H9 (cell line): ENCODE results near the gene KLK7. TPM values are rescaled to one million over a fixed set of nuclear protein-coding genes. Genes with fewer than 3 reads are reported as not detected.

Experiments
- DNase-seq: peaks from one replicate; pipeline ENCODE4 v3.0.0-alpha.2; 2017
- H2AFZ ChIP-seq: one replicate; pipeline ENCODE4 v1.6.1; 2013; ENCODE audit warnings: mild to moderate bottlenecking, low read length, control low read depth, moderate library complexity
- H2AK5ac ChIP-seq: 2 replicates; pipeline ENCODE4 v1.6.1; 2013; ENCODE audit warnings: low read length, control low read depth, mixed read lengths; ENCODE audit not compliant: insufficient read length
- H2BK120ac ChIP-seq: one replicate; pipeline ENCODE4 v1.6.1; 2013; ENCODE audit warnings: low read depth, mild to moderate bottlenecking, low read length, control low read depth, inconsistent platforms; ENCODE audit not compliant: poor library complexity, severe bottlenecking
- H2BK12ac ChIP-seq: 2 replicates; pipeline ENCODE4 v1.6.1; 2013; ENCODE audit warnings: low read length, control low read depth, mixed read lengths, low read depth; ENCODE audit not compliant: insufficient read length
- H2BK15ac ChIP-seq: 2 replicates; pipeline ENCODE4 v1.6.1; 2013; ENCODE audit warnings: low read depth, low read length, control low read depth
- H2BK20ac ChIP-seq: one replicate; pipeline ENCODE4 v1.6.1; 2013; ENCODE audit warnings: low read depth, mild to moderate bottlenecking, low read length, control low read depth, inconsistent platforms; ENCODE audit not compliant: poor library complexity, severe bottlenecking
- H2BK5ac ChIP-seq: 2 replicates; pipeline ENCODE4 v1.6.1; 2013; ENCODE audit warnings: low read length, control low read depth, mixed read lengths; ENCODE audit not compliant: insufficient read length
- H3K14ac ChIP-seq: 2 replicates; pipeline ENCODE4 v1.6.1; 2013; ENCODE audit warnings: low read length, control low read depth; ENCODE audit not compliant: insufficient read depth
- H3K18ac ChIP-seq: 2 replicates; pipeline ENCODE4 v1.6.1; 2013; ENCODE audit warnings: low read depth, mild to moderate bottlenecking, mixed read lengths, low read length, control low read depth; ENCODE audit not compliant: insufficient read length
- H3K23ac ChIP-seq: 2 replicates; pipeline ENCODE4 v1.6.1; 2013; ENCODE audit warnings: low read length, control low read depth, mixed read lengths, low read depth; ENCODE audit not compliant: insufficient read length
- H3K23me2 ChIP-seq: 2 replicates; pipeline ENCODE4 v1.6.1; 2013; ENCODE audit warnings: low read depth, mild to moderate bottlenecking, mixed read lengths, low read length, control low read depth; ENCODE audit not compliant: insufficient read length, poor library complexity, severe bottlenecking
- H3K27ac ChIP-seq: 2 replicates; pipeline ENCODE4 v1.5.1; 2013; ENCODE audit warnings: low read length, control low read depth, mixed read lengths, low read depth; ENCODE audit not compliant: insufficient read length
- H3K27me3 ChIP-seq: 2 replicates; pipeline ENCODE4 v1.6.1; 2013; ENCODE audit warnings: low read length, control low read depth, inconsistent platforms; ENCODE audit not compliant: insufficient read depth
- H3K4ac ChIP-seq: 2 replicates; pipeline ENCODE4 v1.6.1; 2013; ENCODE audit warnings: low read depth, mild to moderate bottlenecking, control low read depth, inconsistent platforms, low read length, moderate library complexity
- H3K4me1 ChIP-seq: 2 replicates; pipeline ENCODE4 v1.6.1; 2013; ENCODE audit warnings: low read length, control low read depth, inconsistent platforms; ENCODE audit not compliant: insufficient read depth
- H3K4me2 ChIP-seq: 2 replicates; pipeline ENCODE4 v1.6.1; 2013; ENCODE audit warnings: low read length, control low read depth, mixed read lengths; ENCODE audit not compliant: insufficient read length, insufficient read depth
- H3K56ac ChIP-seq: 2 replicates; pipeline ENCODE4 v1.6.1; 2013; ENCODE audit warnings: low read depth, mild to moderate bottlenecking, mixed read lengths, low read length, control low read depth; ENCODE audit not compliant: insufficient read length
- H3K79me1 ChIP-seq: 2 replicates; pipeline ENCODE4 v1.6.1; 2013; ENCODE audit warnings: low read depth, mild to moderate bottlenecking, moderate library complexity, low read length, control low read depth, inconsistent platforms; ENCODE audit not compliant: insufficient read depth, poor library complexity, severe bottlenecking
- H3K79me2 ChIP-seq: 2 replicates; pipeline ENCODE4 v1.6.1; 2013; ENCODE audit warnings: low read length, control low read depth, inconsistent platforms; ENCODE audit not compliant: insufficient read depth
- H3K9ac ChIP-seq: 2 replicates; pipeline ENCODE4 v1.6.1; 2013; ENCODE audit warnings: low read length, control low read depth, mixed read lengths; ENCODE audit not compliant: insufficient read length; ENCODE audit errors: extremely low read depth
- H3K9me3 ChIP-seq: one replicate; pipeline ENCODE4 v1.6.1; 2013; ENCODE audit warnings: low read depth, low read length, inconsistent platforms; ENCODE audit not compliant: control insufficient read depth
- H3T11ph ChIP-seq: one replicate; pipeline ENCODE4 v1.6.1; 2013; ENCODE audit warnings: mild to moderate bottlenecking, low read length, control low read depth, inconsistent platforms
- H4K20me1 ChIP-seq: one replicate; pipeline ENCODE4 v1.6.1; 2013; ENCODE audit not compliant: control insufficient read depth, insufficient read length, insufficient read depth
- H4K5ac ChIP-seq: 2 replicates; pipeline ENCODE4 v1.6.1; 2013; ENCODE audit warnings: low read depth, mild to moderate bottlenecking, mixed read lengths, low read length, control low read depth; ENCODE audit not compliant: insufficient read length
- H4K8ac ChIP-seq: replicated peaks from 2 replicates; pipeline ENCODE4 v1.6.1; 2013; ENCODE audit warnings: low read length, control low read depth, mixed read lengths, low read depth; ENCODE audit not compliant: insufficient read length
- H4K91ac ChIP-seq: 2 replicates; pipeline ENCODE4 v1.6.1; 2013; ENCODE audit warnings: low read depth, mild to moderate bottlenecking, moderate library complexity, mixed read lengths, low read length, control low read depth; ENCODE audit not compliant: insufficient read length
- H3K27ac Mint-ChIP-seq, 3 experiments: 2 replicates in 2 of 3; 3 replicates in 1 of 3; pipeline ENCODE4 v1.8.0; 2020 to 2021; ENCODE audit warnings: mixed read lengths in 3 of 3, mild to moderate bottlenecking in 1 of 3, moderate library complexity in 1 of 3
- H3K27me3 Mint-ChIP-seq: 2 replicates; pipeline ENCODE4 v1.8.0; 2021; ENCODE audit warnings: low read depth, mild to moderate bottlenecking, moderate library complexity, mixed read lengths
- H3K36me3 Mint-ChIP-seq, 3 experiments: 2 replicates in 2 of 3; 3 replicates in 1 of 3; pipeline ENCODE4 v1.8.0; 2020 to 2021; ENCODE audit warnings: low read depth in 3 of 3, mixed read lengths in 3 of 3; ENCODE audit not compliant: insufficient read depth in 1 of 3
- H3K4me1 Mint-ChIP-seq, 2 experiments: 2 replicates each; pipeline ENCODE4 v1.8.0; 2020; ENCODE audit warnings: mixed read lengths in 2 of 2
- H3K4me3 Mint-ChIP-seq, 2 experiments: 2 replicates in 1 of 2; 3 replicates in 1 of 2; pipeline ENCODE4 v1.8.0; 2020 to 2021; ENCODE audit warnings: mild to moderate bottlenecking in 2 of 2, mixed read lengths in 2 of 2, moderate library complexity in 1 of 2
- H3K9me3 Mint-ChIP-seq, 2 experiments: 2 replicates in 1 of 2; 3 replicates in 1 of 2; pipeline ENCODE4 v1.8.0; 2020; ENCODE audit warnings: mild to moderate bottlenecking in 2 of 2, mixed read lengths in 2 of 2, moderate library complexity in 1 of 2
- CTCF ChIP-seq: fragments of 200-600 bp; sonication (generic); conservative IDR thresholded peaks from 3 replicates; pipeline ENCODE4 v1.8.0; 2021; ENCODE audit warnings: antibody characterized with exemption, mild to moderate bottlenecking
- WGBS: extraction: QIAGEN DNeasy Blood & Tissue Kit; methylation state at CpG from one replicate; pipeline ENCODE4 v1.1.7; 2013; ENCODE audit warnings: missing lambda C conversion rate, low lambda C conversion rate, mixed read lengths; ENCODE audit not compliant: insufficient read length; ENCODE audit errors: extremely low coverage; 5-methylcytosine and 5-hydroxymethylcytosine counted together
- total RNA-seq: library from RNA; stranded (reverse); gene quantifications from 2 replicates; pipeline ENCODE4 v1.2.1, GENCODE V29; 2021

The KLK7 gene
- total RNA-seq, 1 experiment from 2014 or later = 0.52 TPM

DNA sequence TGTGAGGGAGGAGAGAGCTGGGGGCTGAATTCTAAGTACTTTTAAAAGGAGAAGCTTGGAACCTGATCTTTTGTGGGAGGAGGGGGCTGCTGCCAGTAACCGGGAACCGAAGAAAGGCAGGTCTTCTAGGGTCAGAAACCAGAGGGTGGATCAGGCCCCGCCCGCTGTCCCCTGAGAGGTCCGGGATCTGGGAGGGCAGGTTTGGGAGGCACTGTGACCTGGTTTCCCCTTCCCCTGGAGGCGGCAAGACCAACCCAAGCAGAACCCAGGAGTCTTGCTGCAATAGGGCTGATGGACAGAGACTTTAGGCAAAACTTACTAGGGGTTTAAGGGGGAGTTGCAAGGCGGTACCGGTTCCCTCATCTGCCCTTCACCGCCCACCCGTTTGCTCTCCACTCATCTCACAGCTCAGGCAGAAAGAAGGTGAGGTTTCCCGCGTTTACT is 18.4 kb upstream of the KLK7 start:
- Histone ChIP-seq H3T11ph (no peak overlapping the region), H2BK12ac (no peak overlapping the region), H4K5ac (no peak overlapping the region), H4K20me1 (no peaks in the 10 kb centered on the region), H3K9me3 (no peaks in the 10 kb centered on the region), H3K9ac (peak overlapping the region; percentile 46), H3K79me1 (no peaks in the 10 kb centered on the region), H3K4me2 (peak overlapping the region; percentile 76), H3K27ac (peak overlapping the region; percentile 14), H3K79me2 (no peaks in the 10 kb centered on the region), H3K18ac (peak overlapping the region; percentile 51), H3K56ac (no peak overlapping the region), H3K23me2 (peaks cover 6% of the 10 kb centered on the region), H2BK15ac (no peak overlapping the region), H4K8ac (no peak overlapping the region), H2BK5ac (no peak overlapping the region), H2BK120ac (no peak overlapping the region), H3K14ac (peak overlapping the region; percentile 77; the same call in 1 of the 2 replicates), H3K4me1 (0 out of 2 replicates have a peak, but pooled peaks cover 4% of the 10 kb centered on the region), H4K91ac (no peak overlapping the region), H2BK20ac (no peak overlapping the region), H3K23ac (no peak overlapping the region), H2AK5ac (no peak overlapping the region), H3K4ac (no peak overlapping the region), H2AFZ (no peak overlapping the region), H3K27me3 (no peaks in the 10 kb centered on the region)
- Mint-ChIP-seq H3K27ac (peak overlapping the region in 2 of 3 experiments; percentile 27 to 88; a peak in 4 of 7 replicates), H3K4me1 (peaks cover 25 to 37% of the 10 kb centered on the region in 2 experiments), H3K36me3 (no peaks in the 10 kb centered on the region), H3K27me3 (peaks cover 40% of the 10 kb centered on the region), H3K4me3 (peak overlapping the region; percentile 14 to 59; a peak in 2 of 5 replicates), H3K9me3 (no peaks in the 10 kb centered on the region; a peak in 1 of 5 replicates)
- no peak for TF ChIP-seq CTCF
- no CpG with 5 or more reads among the region's 12 CpGs for WGBS
- DNase-seq = peak; percentile 72
